Measurements from ENCODE around the gene PARVA.

Gene PARVA

DNA sequence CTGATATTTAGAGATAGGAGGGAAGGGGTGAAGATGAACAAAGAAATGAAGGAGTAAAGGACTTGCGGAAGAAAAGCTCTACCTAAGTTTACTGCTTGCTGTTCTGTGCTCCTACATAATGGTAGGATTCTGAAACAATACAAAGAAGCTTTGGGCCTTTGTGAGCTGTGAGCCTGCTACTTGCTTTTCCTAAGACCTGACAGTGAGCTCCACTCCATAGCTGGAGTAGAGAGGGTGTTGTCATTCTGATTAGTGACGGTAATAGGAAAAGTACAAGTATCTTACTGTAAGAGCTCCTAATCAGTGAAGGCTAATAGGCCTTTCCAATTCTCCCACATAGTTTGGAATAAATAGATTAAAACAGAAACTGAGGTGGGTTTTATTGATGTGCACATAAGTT, 75.9 kb downstream of the PARVA start:
- no peak for DNase-seq (ENCODE audit: low spot score)
- no peak for TF ChIP-seq CTCF (IDR thresholded peaks at IDR 0.05; ENCODE audit: extremely low read depth, insufficient read depth, missing control alignments)
- in situ Hi-C loops (cut with MboI; ENCODE audit: low pct_unique_long_range_greater_than_20kb, low sequenced_read_pairs, unreplicated experiment): no loop called here

DNA sequence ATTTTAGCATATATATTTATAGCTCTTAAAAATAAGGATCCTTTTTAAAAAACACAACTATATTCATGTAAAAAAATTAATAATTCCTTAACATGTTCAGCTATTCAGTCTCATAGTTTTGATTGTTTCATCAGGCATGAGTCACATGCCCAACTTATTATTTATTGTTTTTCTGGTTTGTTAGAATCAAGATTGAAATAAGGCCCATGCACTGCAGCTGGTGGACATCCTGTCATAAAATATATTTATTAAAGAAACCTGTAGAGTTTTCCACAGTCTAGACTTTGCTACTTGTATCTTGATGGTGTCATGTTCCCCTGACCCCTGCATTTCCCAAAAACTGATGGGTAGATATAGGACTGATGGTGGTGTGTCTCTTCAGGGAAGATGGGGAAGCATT, 77.4 kb downstream of the PARVA start:
- no peak for DNase-seq (ENCODE audit: low spot score)
- in situ Hi-C loops (cut with MboI; ENCODE audit: low pct_unique_long_range_greater_than_20kb, low sequenced_read_pairs, unreplicated experiment): no loop called here
- no peak for TF ChIP-seq CTCF (IDR thresholded peaks at IDR 0.05; ENCODE audit: extremely low read depth, insufficient read depth, missing control alignments)

DNA sequence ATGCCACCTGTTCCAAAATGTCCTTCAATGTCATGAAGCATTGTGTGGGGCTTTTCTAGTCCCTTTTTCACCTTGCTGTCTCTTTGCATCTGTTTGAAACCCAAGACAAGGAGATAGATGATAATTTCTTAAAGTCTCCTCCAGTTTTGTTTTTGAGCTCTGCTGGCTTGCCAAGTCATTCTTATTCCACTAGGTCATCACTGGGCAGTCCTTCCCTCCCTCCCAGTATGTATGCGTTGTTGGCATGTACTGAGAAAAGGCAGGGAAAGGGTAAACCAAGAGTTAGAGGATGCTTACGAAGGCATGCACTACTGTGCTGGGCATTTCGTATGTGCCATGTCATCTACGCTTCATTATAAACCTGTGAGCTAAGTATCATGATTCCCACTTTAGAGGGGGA, 78.6 kb downstream of the PARVA start:
- no peak for DNase-seq (ENCODE audit: low spot score)
- no peak for TF ChIP-seq CTCF (IDR thresholded peaks at IDR 0.05; ENCODE audit: extremely low read depth, insufficient read depth, missing control alignments)
- in situ Hi-C loops (cut with MboI; ENCODE audit: low pct_unique_long_range_greater_than_20kb, low sequenced_read_pairs, unreplicated experiment): no loop called here

DNA sequence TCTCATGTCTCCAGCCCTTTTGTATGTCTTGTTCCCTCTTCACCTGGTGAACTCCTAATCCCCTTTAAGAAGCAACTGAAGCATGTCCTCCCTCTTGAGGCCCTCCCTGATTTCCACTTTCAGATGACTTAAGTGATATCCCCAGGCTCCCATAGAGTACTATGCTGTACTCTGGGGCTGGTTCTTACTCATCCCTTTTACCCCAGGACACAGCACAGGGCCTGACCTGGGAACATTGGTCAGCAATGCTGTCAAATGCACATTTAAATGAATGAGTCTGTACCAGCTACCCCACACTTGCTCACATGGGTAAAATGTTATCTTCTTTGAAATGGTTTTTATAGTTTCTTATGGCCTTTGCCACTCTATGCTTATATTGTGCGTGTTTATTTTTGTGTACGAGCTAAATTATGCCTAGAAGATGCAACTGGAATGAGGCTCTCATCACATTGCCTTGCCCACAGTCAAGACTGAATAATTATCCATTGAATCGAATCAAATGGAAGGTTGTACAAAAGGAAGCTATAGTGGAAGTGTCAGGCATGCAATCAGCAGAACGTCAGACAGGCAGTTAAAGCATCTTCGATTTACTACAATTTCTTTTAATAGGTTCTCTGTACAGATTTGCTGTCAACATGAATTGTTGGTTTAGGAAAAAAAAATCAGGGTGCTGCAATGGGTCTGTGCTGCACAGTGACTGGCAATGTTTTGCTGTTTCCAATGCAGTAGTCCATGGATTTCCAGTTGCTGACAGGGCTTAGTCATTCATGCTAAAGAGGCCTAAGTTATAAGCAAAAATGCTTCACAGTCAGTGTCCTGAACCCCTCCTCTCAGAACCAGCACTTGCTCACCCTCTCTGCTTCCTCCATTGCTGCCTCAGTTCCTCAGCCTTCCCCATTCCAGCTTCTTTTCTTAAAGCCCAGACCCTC, 79.5 kb downstream of the PARVA start:
- TF ChIP-seq CTCF (IDR thresholded peaks at IDR 0.05; ENCODE audit: extremely low read depth, insufficient read depth, missing control alignments): no peak
- no peak for DNase-seq (ENCODE audit: low spot score)
- in situ Hi-C loops (cut with MboI; ENCODE audit: low pct_unique_long_range_greater_than_20kb, low sequenced_read_pairs, unreplicated experiment): no loop called here

- no peak for DNase-seq (ENCODE audit: low spot score)
- TF ChIP-seq CTCF (IDR thresholded peaks at IDR 0.05; ENCODE audit: extremely low read depth, insufficient read depth, missing control alignments): no peak
- in situ Hi-C loops (cut with MboI; ENCODE audit: low pct_unique_long_range_greater_than_20kb, low sequenced_read_pairs, unreplicated experiment): no loop called here
Observed at GRCh38 chr11:12458042-12458441, 80.7 kb downstream of the PARVA start.

- no peak for TF ChIP-seq CTCF (IDR thresholded peaks at IDR 0.05; ENCODE audit: extremely low read depth, insufficient read depth, missing control alignments)
- in situ Hi-C loops (cut with MboI; ENCODE audit: low pct_unique_long_range_greater_than_20kb, low sequenced_read_pairs, unreplicated experiment): no loop called here
- DNase-seq (ENCODE audit: low spot score): no peak
Observed at GRCh38 chr11:12459374-12459773, 82.0 kb downstream of the PARVA start.
